Glutamatergic neuron (in vitro differentiated cells): ENCODE data around the gene OPTC. TPM values are rescaled to one million over a fixed set of nuclear protein-coding genes. Genes with fewer than 3 reads are reported as not detected.

Experiments
- DNase-seq: peaks from one replicate; pipeline ENCODE4 v3.0.0; 2022
- H3K27ac Mint-ChIP-seq: one replicate; pipeline ENCODE4 v1.8.0; 2020; ENCODE audit warnings: mild to moderate bottlenecking, mixed read lengths, inconsistent platforms; ENCODE audit not compliant: unreplicated experiment
- H3K27me3 Mint-ChIP-seq: one replicate; pipeline ENCODE4 v1.8.0; 2020; ENCODE audit warnings: mild to moderate bottlenecking, moderate library complexity, mixed read lengths, inconsistent platforms; ENCODE audit not compliant: unreplicated experiment
- H3K36me3 Mint-ChIP-seq: one replicate; pipeline ENCODE4 v1.8.0; 2020; ENCODE audit warnings: mild to moderate bottlenecking, mixed read lengths, inconsistent platforms; ENCODE audit not compliant: unreplicated experiment
- H3K4me1 Mint-ChIP-seq: one replicate; pipeline ENCODE4 v1.8.0; 2020; ENCODE audit warnings: mild to moderate bottlenecking, low read depth, mixed read lengths, inconsistent platforms; ENCODE audit not compliant: unreplicated experiment
- H3K4me3 Mint-ChIP-seq: one replicate; pipeline ENCODE4 v1.8.0; 2020; ENCODE audit warnings: mild to moderate bottlenecking, mixed read lengths, inconsistent platforms; ENCODE audit not compliant: unreplicated experiment
- H3K9me3 Mint-ChIP-seq: one replicate; pipeline ENCODE4 v1.8.0; 2020; ENCODE audit warnings: mild to moderate bottlenecking, moderate library complexity, mixed read lengths, inconsistent platforms; ENCODE audit not compliant: unreplicated experiment
- total RNA-seq: library from RNA; stranded (reverse); fragmentation: NEBNext Ultra II Directional; extraction: Animal tissue kit (Norgen Biotek cat#: 25700); gene quantifications from one replicate; pipeline ENCODE4 v1.2.1, GENCODE V29; 2021; ENCODE audit not compliant: unreplicated experiment
- TF ChIP-seq, protein P1 (sequence below): fragments of 200-600 bp; sonication (generic); IDR thresholded peaks from one replicate; pipeline ENCODE4 v1.5.0; 2021; ENCODE audit not compliant: partially characterized antibody, unreplicated experiment

OPTC gene
- total RNA-seq, 1 donor from 2014 or later = not detected

- Mint-ChIP-seq H3K27ac (peak overlapping the region; percentile 57), H3K27me3 (peaks cover 3% of the 10 kb centered on the region), H3K4me3 (peak overlapping the region; percentile 23), H3K36me3 (no peaks in the 10 kb centered on the region), H3K4me1 (peaks cover 44% of the 10 kb centered on the region), H3K9me3 (peaks cover 6% of the 10 kb centered on the region)
- DNase-seq = no peak
- TF ChIP-seq, protein P1, sequence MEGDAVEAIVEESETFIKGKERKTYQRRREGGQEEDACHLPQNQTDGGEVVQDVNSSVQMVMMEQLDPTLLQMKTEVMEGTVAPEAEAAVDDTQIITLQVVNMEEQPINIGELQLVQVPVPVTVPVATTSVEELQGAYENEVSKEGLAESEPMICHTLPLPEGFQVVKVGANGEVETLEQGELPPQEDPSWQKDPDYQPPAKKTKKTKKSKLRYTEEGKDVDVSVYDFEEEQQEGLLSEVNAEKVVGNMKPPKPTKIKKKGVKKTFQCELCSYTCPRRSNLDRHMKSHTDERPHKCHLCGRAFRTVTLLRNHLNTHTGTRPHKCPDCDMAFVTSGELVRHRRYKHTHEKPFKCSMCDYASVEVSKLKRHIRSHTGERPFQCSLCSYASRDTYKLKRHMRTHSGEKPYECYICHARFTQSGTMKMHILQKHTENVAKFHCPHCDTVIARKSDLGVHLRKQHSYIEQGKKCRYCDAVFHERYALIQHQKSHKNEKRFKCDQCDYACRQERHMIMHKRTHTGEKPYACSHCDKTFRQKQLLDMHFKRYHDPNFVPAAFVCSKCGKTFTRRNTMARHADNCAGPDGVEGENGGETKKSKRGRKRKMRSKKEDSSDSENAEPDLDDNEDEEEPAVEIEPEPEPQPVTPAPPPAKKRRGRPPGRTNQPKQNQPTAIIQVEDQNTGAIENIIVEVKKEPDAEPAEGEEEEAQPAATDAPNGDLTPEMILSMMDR = no peak
Observed at GRCh38 chr1:203556047-203556851, 62.3 kb downstream of the OPTC start.

DNA sequence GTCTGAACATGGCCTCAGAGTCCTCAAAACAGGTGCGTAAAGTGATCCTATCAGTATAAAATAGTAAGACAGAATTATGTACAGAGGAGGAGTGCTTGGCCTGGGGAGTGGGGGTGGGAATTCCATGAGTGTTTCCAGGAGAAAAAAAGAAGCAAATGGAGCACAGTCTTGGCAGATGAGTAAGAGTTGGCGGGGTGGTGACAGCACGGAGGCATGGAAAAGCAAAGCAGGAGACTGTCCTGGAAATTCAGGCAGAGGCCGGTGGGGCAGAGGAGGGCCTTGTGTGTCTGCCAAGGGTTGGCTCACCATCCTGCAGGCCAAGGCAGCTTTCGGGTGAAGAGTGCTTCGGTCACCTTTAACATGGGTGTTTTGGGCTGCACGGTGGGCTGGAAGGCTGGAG lies 63.4 kb downstream of the OPTC start:
- Mint-ChIP-seq H3K9me3 (peaks cover 6% of the 10 kb centered on the region), H3K27me3 (peaks cover 6% of the 10 kb centered on the region), H3K36me3 (peaks cover 3% of the 10 kb centered on the region), H3K4me3 (peak overlapping the region; percentile 7), H3K4me1 (peaks cover 43% of the 10 kb centered on the region), H3K27ac (peak overlapping the region; percentile 41)
- TF ChIP-seq, protein P1 = no peak
- no peak for DNase-seq

DNA sequence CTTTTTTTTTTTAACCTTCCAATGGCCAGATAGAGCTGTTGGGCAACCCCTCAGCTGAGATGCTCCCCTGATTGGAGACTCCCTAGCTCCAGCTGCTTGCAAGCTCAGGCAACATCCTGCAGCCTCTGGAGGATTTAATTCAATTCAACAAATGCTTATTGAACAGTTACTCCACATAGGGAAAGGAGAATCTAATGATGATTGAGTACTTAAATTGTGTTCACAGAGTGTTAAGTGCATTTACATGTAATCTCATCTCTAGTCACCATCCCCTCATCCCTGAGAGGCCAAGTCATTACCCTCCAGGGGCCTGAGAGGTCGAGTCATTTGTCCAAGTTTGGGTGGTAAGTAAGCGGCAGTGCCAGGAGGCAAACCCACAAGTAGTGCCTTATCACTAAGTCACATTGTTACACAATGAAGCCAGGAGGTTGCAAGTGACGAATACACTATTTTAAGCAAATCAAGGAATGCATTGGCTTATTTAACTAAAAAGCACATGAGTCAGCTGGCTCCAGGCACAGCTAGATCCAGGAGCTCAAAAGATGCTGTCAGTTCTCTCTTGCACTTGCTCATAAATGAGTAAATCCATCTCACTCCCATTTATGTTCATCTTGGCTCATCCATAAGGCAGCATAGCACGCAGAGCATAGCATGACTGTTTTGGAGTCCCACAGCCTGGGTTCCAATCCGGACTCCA lies 64.3 kb downstream of the OPTC start:
- H3K4me1 Mint-ChIP-seq = peaks cover 41% of the 10 kb centered on the region
- peak overlapping the region; percentile 37 for H3K4me3 Mint-ChIP-seq
- peak overlapping the region; percentile 41 for H3K27ac Mint-ChIP-seq
- H3K9me3 Mint-ChIP-seq = peaks cover 6% of the 10 kb centered on the region
- H3K36me3 Mint-ChIP-seq = peaks cover 3% of the 10 kb centered on the region
- peak; percentile 26 for DNase-seq
- TF ChIP-seq, protein P1 = no peak
- peaks cover 6% of the 10 kb centered on the region for H3K27me3 Mint-ChIP-seq

Other genes starting within 250 kb of the OPTC start
- 88.6 TPM for gene BTG2, start 188.6 kb upstream of the OPTC start, total RNA-seq
- gene FMOD, start 143.0 kb upstream of the OPTC start, total RNA-seq = not detected
- gene PRELP, start 18.3 kb upstream of the OPTC start, total RNA-seq = not detected
- 17.4 TPM for gene ATP2B4, start 132.7 kb downstream of the OPTC start, total RNA-seq